Effector memory CD8-positive, alpha-beta T cell (primary cell): ENCODE results near the gene DDX24.
A peak's percentile ranks its signal among the peaks of the same experiment; 100 is the strongest.
"Not testable (repeated sequence)": the region's sequence is repeated elsewhere in the genome, so short reads cannot be mapped to it uniquely, and the experiment has no call there.

Experiments
- ATAC-seq: fragments of 150-1000 bp; cut with Tn5 transposase; replicated peaks from 2 replicates; pipeline ENCODE4 v1.10.0; 2021; ENCODE audit warnings: mild to moderate bottlenecking, moderate library complexity
- DNase-seq, 3 experiments: peaks; one replicate each; pipeline ENCODE4 v3.0.0; 2021
- H3K27ac Mint-ChIP-seq, 2 donors: one replicate each; pipeline ENCODE4 v1.8.0; 2022; ENCODE audit warnings: mild to moderate bottlenecking in 2 of 2, mixed read lengths in 2 of 2, moderate library complexity in 2 of 2
- H3K27me3 Mint-ChIP-seq, 2 donors: one replicate each; pipeline ENCODE4 v1.8.0; 2022; ENCODE audit warnings: mixed read lengths in 2 of 2
- H3K36me3 Mint-ChIP-seq: one replicate; pipeline ENCODE4 v1.8.0; 2022; ENCODE audit warnings: mild to moderate bottlenecking, moderate library complexity, mixed read lengths; ENCODE audit not compliant: insufficient read depth
- H3K4me1 Mint-ChIP-seq, 2 donors: one replicate each; pipeline ENCODE4 v1.8.0; 2022; ENCODE audit warnings: low read depth in 2 of 2, mixed read lengths in 2 of 2
- H3K4me3 Mint-ChIP-seq, 2 donors: one replicate each; pipeline ENCODE4 v1.8.0; 2022; ENCODE audit warnings: mild to moderate bottlenecking in 2 of 2, mixed read lengths in 2 of 2, moderate library complexity in 2 of 2
- H3K9me3 Mint-ChIP-seq, 2 donors: one replicate each; pipeline ENCODE4 v1.8.0; 2022; ENCODE audit warnings: mixed read lengths in 2 of 2

The DDX24 gene

DNA sequence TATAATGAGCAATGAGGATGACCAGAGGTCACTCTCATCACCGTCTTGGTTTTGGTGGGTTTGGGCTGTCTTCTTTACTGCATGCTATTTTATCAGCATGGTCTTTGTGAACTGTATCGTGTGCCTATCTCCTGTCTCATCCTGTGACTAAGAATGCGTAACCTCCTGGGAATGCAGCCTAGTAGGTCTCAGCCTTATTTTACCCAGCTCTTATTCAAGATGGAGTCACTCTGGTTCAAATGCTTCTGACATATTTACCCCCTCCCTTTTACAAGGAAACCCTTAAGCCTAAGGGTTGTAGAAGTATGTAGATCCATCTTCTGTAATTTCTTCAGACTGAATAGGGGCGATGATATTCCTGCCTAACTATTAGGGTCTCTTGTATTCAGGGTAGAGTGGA is 8.5 kb upstream of the DDX24 start:
- ATAC-seq (no peak), DNase-seq (no peak)
- no peaks in the 10 kb centered on the region for H3K9me3 Mint-ChIP-seq
- no peaks in the 10 kb centered on the region for H3K27me3 Mint-ChIP-seq
- no peaks in the 10 kb centered on the region for H3K4me1 Mint-ChIP-seq
- no peak overlapping the region for H3K27ac Mint-ChIP-seq
- H3K36me3 Mint-ChIP-seq: no peaks in the 10 kb centered on the region
- H3K4me3 Mint-ChIP-seq: no peak overlapping the region

DNA sequence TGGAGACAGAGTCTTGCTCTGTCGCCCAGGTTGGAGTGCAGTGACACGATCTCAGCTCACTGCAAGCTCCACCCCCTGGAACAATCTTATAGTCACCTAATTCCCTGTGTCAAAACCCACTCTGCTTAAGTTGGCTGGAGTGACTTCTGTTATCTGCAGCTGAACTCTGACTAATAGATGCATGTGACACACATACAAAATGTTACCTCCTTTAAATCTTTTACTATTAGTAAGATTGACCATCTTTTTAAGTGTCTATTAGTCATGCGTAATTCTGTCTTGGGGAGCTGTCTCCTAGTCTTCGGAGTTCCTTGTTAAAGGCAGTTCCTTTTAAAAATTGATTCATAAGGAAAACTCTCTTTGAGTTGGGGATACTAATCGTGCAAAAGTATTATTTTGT is 7.5 kb upstream of the DDX24 start:
- Mint-ChIP-seq H3K36me3 (no peaks in the 10 kb centered on the region), H3K27me3 (no peaks in the 10 kb centered on the region), H3K27ac (no peak overlapping the region), H3K4me1 (no peaks in the 10 kb centered on the region), H3K9me3 (no peaks in the 10 kb centered on the region), H3K4me3 (no peak overlapping the region)
- no peak for ATAC-seq
- no peak for DNase-seq

DNA sequence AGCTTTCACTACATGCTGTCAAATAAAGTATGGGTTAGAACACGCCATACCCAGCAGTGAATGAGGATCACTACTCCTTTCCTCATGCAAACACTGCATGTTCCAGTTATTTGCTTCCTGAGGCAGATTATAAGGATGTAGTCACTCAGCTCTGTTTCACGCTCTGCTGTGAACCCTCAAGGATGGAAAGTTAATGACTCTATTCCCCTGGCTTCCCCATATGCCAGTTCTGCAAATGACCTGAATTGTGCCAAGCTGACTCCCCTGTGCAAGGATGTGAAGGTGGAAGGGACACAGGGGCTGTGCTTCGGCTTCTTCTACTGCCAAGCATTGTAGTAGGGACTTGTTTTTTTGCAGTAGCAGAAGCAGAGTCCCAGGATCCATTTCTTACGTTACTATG is 6.9 kb upstream of the DDX24 start:
- no peak overlapping the region for H3K4me3 Mint-ChIP-seq
- H3K9me3 Mint-ChIP-seq: no peaks in the 10 kb centered on the region

DNA sequence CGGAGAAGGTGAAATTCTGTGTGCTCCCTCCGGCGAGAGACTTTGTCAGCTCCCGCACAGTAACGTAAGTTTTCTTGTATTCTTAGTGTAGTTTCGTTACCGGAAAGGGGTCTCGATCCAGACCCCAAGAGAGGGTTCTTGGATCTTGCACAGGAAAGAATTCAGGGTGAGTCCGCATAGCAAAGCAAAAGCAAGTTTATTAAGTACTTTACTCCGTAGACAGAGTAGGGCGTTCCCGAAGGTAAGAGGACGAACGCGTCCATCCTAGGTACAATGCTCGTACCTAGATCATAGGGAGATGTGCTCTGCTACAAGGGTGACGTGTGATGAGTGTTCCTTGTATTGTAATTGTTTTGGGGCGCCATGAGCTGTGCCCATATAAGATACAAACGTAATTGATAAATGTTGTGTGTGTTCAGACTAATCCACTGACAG is 401 bp upstream of the DDX24 start:
- peak; percentile 10 for ATAC-seq

More for the DNA sequence above, 6.9 kb upstream of the DDX24 start:
- Mint-ChIP-seq H3K27ac (no peak overlapping the region), H3K4me1 (peaks cover 0 to 1% of the 10 kb centered on the region in 2 donors), H3K27me3 (no peaks in the 10 kb centered on the region), H3K36me3 (no peaks in the 10 kb centered on the region)
- DNase-seq (no peak), ATAC-seq (no peak)

DNA sequence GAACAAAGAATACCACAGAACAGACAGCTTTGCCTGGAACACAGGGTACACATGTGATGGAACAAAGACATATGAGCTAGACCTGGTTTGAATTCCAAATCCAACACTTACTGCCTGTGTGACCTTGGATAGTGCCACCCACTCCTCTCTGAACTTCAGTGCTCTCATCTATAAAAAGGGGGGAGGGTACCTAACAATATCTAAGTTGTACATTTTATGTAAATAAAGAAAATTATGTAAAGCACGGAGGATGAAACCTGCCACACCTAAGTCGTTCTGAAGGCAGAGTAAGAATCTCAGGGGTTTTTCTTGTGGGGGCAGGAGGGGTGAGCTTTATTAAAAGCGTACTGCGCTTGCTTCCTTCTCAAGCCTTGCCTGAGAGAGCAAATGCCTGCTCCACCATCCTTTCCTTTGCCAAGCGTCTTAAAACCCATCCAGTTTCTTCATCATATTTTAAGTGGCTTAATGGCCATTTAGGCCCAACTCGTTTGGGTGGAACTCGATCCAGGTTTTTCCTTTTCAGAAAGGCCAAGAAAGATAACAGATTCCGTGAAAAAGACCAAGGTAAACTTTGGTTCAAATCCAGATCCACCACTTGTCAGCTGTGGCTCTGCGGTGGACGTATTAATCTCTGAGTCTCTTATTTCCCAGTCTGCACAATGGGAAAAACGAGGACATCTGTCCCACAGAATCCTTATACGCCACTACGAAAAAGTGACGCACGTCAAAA is 946 bp downstream of the DDX24 start:
- Mint-ChIP-seq H3K4me3 (peak overlapping the region; percentile 99), H3K27ac (peak overlapping the region; percentile 99 to 100), H3K9me3 (no peaks in the 10 kb centered on the region), H3K4me1 (peaks cover 37 to 56% of the 10 kb centered on the region in 2 donors), H3K36me3 (peaks cover 43% of the 10 kb centered on the region), H3K27me3 (no peaks in the 10 kb centered on the region)
- DNase-seq (peak in 1 of 3 experiments; percentile 6), ATAC-seq (no peak)

More for the DNA sequence above, 401 bp upstream of the DDX24 start:
- DNase-seq: peak in 1 of 3 experiments; percentile 1
- peak overlapping the region; percentile 99 to 100 for H3K27ac Mint-ChIP-seq
- H3K27me3 Mint-ChIP-seq: no peaks in the 10 kb centered on the region
- H3K36me3 Mint-ChIP-seq: peaks cover 38% of the 10 kb centered on the region
- H3K9me3 Mint-ChIP-seq: no peaks in the 10 kb centered on the region
- peaks cover 33 to 43% of the 10 kb centered on the region in 2 donors for H3K4me1 Mint-ChIP-seq
- H3K4me3 Mint-ChIP-seq: peak overlapping the region; percentile 99

DNA sequence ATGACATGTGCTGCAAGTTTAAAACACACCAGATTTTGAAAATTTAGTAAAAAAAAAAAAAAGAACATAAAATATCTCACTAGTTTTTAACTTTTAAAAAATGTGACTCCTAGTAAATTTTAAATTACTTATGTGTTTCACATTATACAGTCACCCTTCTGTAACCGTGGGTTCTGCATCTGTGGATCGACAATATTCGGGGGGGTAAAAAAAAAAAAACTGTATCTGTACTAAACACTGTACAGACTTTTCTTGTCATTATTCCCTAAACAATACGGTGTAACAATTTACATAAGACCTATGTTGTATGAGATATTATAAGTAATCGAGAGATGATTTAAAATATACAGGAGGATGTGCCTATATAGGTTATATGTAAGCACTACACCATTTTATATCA is 3.2 kb downstream of the DDX24 start:
- no peak for DNase-seq
- ATAC-seq: no peak
- Mint-ChIP-seq H3K4me1 (peaks cover 41 to 62% of the 10 kb centered on the region in 2 donors), H3K9me3 (no peaks in the 10 kb centered on the region), H3K4me3 (peak overlapping the region; percentile 99), H3K27me3 (no peaks in the 10 kb centered on the region), H3K36me3 (peaks cover 58% of the 10 kb centered on the region), H3K27ac (no peak overlapping the region)

DNA sequence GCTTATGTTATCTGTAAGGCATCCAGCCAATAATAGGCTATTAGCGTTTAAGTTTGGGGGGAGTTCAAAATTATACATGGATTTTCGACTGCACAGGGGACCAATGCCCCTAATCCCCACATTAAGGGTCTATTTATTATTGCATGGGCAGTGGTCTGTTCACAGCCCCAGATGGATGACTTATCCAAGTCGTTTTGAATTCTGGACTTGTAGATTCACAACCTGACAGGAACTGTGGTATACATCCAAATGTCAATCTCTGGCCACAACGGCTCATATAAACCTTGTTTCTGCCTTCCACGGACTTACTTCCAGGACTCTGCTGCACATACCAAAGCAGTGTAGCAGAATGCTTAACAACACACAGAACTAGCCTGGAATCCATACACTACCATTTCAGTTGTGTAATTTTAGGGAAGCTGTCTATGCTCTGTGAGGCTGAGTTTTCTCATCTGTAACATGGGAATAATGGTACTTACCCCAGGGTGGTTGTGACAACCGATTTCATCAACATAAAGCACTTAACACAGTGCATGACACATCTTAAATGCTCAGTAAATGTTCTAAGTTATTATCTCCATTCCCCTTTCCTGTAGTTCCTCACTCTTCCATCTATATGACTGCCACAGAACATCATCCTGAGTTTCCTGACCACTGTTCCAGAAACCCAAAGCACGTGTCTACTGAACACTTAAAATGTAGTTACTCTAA is 3.7 kb downstream of the DDX24 start:
- peaks cover 43 to 62% of the 10 kb centered on the region in 2 donors for H3K4me1 Mint-ChIP-seq
- H3K36me3 Mint-ChIP-seq: peaks cover 62% of the 10 kb centered on the region
- ATAC-seq (no peak), DNase-seq (no peak)
- no peak overlapping the region for H3K27ac Mint-ChIP-seq
- no peaks in the 10 kb centered on the region for H3K27me3 Mint-ChIP-seq
- H3K4me3 Mint-ChIP-seq: peak overlapping the region; percentile 99
- H3K9me3 Mint-ChIP-seq: peaks cover 0 to 2% of the 10 kb centered on the region in 2 donors

DNA sequence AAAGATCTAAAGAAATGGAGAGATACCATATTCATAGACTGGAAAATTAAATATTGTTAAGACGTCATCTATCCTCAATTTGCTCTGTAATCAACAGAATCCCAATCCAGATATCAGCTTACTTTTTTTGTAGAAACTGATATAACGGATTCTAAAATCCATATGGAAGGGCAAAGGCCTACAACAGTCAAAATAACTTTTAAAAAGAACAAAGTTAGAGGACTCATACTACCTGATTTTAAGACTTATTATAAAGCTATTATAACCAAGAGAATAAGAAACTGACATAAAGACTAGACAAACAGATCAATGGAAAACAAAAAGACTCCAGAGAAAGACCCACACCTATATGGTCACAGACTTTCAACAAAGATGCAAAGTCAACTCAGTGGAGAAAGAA is 6.0 kb downstream of the DDX24 start:
- Mint-ChIP-seq H3K27ac (peak overlapping the region in 1 of 2 donors; percentile 49), H3K9me3 (peaks cover 0 to 5% of the 10 kb centered on the region in 2 donors), H3K4me3 (peak overlapping the region; percentile 70 to 99), H3K4me1 (peaks cover 50 to 73% of the 10 kb centered on the region in 2 donors), H3K27me3 (no peaks in the 10 kb centered on the region), H3K36me3 (peaks cover 58% of the 10 kb centered on the region)
- no peak for DNase-seq
- ATAC-seq: no peak

DNA sequence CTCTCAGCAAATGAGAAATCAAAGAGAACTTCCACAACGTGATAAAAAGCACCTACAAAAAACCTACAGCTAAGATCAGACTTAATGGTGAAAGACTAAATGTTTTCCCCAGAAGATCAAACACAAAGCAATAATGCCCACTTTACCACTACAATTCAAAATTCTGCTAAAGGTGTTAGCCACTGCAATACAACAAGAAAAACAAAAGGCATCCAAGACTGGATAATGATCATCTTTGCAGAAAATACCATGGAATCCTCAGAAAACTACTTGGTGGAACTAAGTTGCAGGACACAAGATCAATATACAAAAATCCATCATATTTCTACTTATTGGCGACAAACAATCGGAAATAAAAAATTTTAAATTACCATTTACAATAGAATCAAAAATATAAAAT is 6.5 kb downstream of the DDX24 start:
- peak overlapping the region; percentile 21 to 99 for H3K4me3 Mint-ChIP-seq
- peaks cover 51 to 74% of the 10 kb centered on the region in 2 donors for H3K4me1 Mint-ChIP-seq
- no peak overlapping the region for H3K27ac Mint-ChIP-seq
- no peaks in the 10 kb centered on the region for H3K27me3 Mint-ChIP-seq
- H3K9me3 Mint-ChIP-seq: peaks cover 0 to 5% of the 10 kb centered on the region in 2 donors
- peaks cover 54% of the 10 kb centered on the region for H3K36me3 Mint-ChIP-seq
- DNase-seq: no peak
- no peak for ATAC-seq

DNA sequence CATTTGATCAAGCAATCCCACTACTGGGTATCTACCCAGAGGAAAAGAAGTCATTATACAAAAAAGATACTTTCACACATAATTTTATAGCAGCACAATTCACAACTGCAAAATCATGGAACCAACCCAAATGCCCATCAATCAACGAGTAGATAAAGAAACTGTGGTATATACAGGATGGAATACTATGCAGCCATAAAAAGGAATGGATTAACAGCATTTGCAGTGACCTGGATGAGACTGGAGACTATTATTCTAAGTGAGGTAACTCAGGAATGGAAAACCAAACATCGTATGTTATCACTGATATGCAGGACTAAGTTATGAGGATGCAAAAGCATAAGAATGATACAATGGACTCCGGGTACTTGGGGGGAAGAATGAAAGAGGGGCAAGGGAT is 8.9 kb downstream of the DDX24 start:
- H3K27ac Mint-ChIP-seq, H3K27me3 Mint-ChIP-seq, DNase-seq, ATAC-seq: not testable (repeated sequence)
- peak overlapping the region in 1 of 2 donors; percentile 68 for H3K4me3 Mint-ChIP-seq
- peaks cover 9 to 10% of the 10 kb centered on the region in 2 donors for H3K9me3 Mint-ChIP-seq
- H3K36me3 Mint-ChIP-seq: peaks cover 35% of the 10 kb centered on the region
- H3K4me1 Mint-ChIP-seq: peaks cover 52 to 78% of the 10 kb centered on the region in 2 donors

DNA sequence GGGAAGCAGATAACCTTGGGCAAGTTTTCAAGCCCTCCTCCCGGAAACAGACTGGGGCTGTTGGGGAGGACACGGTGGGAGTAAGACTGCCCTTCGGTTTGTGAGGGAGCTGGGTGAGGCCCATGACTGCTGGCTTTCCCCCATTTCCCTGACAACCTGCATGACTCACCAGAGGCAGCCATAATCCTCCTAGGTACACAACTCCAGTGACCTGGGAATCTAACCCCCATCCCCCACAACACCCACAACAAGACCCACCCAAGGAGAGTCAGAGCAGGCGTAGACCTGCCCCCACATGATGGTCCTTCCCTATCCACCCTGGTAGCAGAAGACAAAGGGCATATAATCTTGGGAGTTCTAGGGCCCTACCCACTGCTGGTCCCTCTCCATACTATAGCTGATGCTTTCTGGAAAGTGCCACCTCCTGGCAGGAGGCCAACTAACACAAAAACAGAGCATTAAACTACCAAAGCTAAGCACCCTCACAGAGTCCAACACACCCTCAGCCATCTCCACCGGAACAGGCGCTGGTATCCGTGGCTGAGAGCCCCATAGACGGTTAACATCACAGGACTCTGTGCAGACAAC is 14.8 kb downstream of the DDX24 start:
- no peak for ATAC-seq
- H3K27me3 Mint-ChIP-seq: no peaks in the 10 kb centered on the region
- peaks cover 80 to 93% of the 10 kb centered on the region in 2 donors for H3K4me1 Mint-ChIP-seq
- peak overlapping the region in 1 of 2 donors; percentile 65 for H3K27ac Mint-ChIP-seq
- H3K36me3 Mint-ChIP-seq: peaks cover 43% of the 10 kb centered on the region
- peak overlapping the region; percentile 29 to 68 for H3K4me3 Mint-ChIP-seq
- no peak for DNase-seq
- peaks cover 5 to 9% of the 10 kb centered on the region in 2 donors for H3K9me3 Mint-ChIP-seq

DNA sequence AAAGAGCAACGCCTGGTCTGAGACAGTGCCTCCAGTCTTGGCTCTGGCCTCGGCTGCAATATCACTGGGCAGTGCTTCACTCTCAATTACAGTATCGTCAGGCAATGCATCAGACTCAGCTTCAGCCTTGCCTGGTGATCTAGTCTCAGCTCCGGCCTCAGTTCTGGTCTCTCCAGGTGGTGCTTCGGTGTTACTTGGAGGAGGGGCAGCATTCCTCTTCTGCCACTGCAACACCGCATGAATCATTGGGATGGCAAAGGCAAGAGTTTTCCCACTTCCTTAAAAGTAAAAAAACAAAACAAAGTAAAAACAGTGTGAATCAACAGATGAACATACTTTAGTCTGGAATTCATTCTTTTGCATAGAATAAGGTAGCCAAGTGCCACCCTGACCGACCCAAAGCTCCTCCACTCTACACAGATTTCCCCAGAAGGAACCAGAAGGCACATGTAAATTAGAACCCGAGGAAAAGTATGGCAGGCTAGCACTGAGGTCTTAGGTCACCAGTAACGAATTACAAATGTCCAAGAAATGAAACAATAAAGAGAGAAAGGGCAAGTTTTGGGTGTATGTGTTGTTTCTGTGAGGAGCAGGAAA is 18.6 kb downstream of the DDX24 start:
- H3K4me3 Mint-ChIP-seq: no peak overlapping the region
- DNase-seq (no peak), ATAC-seq (no peak)
- H3K9me3 Mint-ChIP-seq: no peaks in the 10 kb centered on the region
- no peaks in the 10 kb centered on the region for H3K27me3 Mint-ChIP-seq
- peak overlapping the region in 1 of 2 donors; percentile 62 for H3K27ac Mint-ChIP-seq
- H3K36me3 Mint-ChIP-seq: peaks cover 78% of the 10 kb centered on the region
- H3K4me1 Mint-ChIP-seq: peaks cover 69 to 85% of the 10 kb centered on the region in 2 donors

DNA sequence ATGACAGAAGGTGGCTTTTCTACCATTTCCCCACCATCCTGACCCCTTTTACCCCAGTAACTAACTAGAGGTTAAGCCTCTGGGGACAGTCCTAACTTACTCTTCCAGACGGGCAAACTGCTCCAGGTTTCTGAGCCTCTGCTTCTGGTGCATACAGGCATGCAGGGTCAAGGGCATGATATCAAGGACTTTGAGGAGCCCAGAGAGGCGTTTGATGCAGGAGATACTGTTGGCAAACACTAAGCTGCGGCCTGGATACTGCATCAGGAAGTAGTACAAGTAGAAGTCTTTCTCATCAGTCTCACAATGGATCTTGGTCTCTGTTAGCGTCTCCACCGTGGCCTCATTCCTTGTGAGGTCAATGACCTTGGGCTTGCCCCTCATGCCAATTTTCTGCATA is 21.0 kb downstream of the DDX24 start:
- no peak for ATAC-seq
- Mint-ChIP-seq H3K27me3 (no peaks in the 10 kb centered on the region), H3K9me3 (no peaks in the 10 kb centered on the region), H3K27ac (peak overlapping the region in 1 of 2 donors; percentile 70), H3K36me3 (peaks cover 95% of the 10 kb centered on the region), H3K4me3 (no peak overlapping the region), H3K4me1 (peaks cover 62 to 82% of the 10 kb centered on the region in 2 donors)
- no peak for DNase-seq
